Fibroblast of villous mesenchyme (primary cell): ENCODE results near the gene EPC1. TPM values are rescaled to one million over a fixed set of nuclear protein-coding genes. Genes with fewer than 3 reads are reported as not detected.

ENCODE experiments used
- DNase-seq: peaks from one replicate; pipeline ENCODE4 v3.0.0-alpha.2; 2010; ENCODE audit warnings: low read depth
- H3K4me3 ChIP-seq: 2 replicates; pipeline ENCODE4 v1.5.1; 2011; ENCODE audit warnings: low read depth, mild to moderate bottlenecking, low read length
- total RNA-seq: library from RNA; depleted of rRNA; stranded (reverse); fragments of >200 nt; gene quantifications from 2 replicates; pipeline ENCODE4 v1.2.3, GENCODE V29; 2012
- TF ChIP-seq, protein P1 (sequence below): IDR thresholded peaks from 2 replicates; pipeline ENCODE4 v1.5.1; 2012; ENCODE audit warnings: low read depth, mild to moderate bottlenecking, low read length; ENCODE audit not compliant: insufficient read depth

The EPC1 gene
- total RNA-seq, 1 donor = 19.4 TPM

DNA sequence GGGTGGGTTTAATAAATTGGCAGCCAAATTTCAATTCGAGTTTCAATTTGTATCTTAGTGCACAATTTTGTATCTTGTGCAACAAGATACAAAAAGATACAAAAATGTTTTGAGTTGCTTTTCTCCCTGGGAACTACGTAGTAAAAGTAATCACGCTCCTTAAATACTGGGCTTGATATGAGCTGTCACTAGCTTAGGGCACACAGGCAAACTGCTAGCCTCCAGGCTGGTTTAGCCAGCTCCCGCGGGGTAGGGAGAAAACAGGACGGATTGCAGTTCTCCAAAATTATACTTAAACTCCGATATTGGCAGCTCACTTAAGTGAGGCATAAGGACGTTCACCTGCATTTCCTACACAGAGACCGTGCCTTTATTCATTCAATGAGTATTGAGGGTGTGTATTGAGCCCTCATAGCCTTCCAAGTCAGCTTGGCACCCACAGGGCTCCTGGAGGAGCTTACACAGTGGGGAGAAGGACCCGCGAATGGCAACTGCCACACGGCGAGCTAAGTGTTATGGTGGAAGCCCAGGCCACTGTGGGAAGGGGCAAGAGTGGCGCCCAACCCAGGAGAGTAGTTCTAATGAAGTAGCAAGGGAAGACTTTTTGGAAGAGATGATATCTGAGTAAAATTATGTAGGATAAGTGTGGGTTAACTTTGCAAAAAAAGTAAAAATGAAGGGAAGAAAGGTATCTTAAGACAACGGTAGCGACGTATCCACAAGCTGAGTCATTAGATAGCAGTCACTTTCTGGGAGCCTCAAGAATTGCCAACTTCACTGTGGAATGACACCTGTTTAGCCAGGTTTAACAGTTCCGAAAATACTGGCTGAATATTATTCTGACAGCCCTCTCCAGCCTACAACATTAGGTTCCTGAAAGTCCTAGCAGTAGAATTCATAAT lies 1.6 kb upstream of the EPC1 start:
- no peak for DNase-seq
- TF ChIP-seq, protein P1, sequence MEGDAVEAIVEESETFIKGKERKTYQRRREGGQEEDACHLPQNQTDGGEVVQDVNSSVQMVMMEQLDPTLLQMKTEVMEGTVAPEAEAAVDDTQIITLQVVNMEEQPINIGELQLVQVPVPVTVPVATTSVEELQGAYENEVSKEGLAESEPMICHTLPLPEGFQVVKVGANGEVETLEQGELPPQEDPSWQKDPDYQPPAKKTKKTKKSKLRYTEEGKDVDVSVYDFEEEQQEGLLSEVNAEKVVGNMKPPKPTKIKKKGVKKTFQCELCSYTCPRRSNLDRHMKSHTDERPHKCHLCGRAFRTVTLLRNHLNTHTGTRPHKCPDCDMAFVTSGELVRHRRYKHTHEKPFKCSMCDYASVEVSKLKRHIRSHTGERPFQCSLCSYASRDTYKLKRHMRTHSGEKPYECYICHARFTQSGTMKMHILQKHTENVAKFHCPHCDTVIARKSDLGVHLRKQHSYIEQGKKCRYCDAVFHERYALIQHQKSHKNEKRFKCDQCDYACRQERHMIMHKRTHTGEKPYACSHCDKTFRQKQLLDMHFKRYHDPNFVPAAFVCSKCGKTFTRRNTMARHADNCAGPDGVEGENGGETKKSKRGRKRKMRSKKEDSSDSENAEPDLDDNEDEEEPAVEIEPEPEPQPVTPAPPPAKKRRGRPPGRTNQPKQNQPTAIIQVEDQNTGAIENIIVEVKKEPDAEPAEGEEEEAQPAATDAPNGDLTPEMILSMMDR = no peak
- no peak overlapping the region for H3K4me3 ChIP-seq

DNA sequence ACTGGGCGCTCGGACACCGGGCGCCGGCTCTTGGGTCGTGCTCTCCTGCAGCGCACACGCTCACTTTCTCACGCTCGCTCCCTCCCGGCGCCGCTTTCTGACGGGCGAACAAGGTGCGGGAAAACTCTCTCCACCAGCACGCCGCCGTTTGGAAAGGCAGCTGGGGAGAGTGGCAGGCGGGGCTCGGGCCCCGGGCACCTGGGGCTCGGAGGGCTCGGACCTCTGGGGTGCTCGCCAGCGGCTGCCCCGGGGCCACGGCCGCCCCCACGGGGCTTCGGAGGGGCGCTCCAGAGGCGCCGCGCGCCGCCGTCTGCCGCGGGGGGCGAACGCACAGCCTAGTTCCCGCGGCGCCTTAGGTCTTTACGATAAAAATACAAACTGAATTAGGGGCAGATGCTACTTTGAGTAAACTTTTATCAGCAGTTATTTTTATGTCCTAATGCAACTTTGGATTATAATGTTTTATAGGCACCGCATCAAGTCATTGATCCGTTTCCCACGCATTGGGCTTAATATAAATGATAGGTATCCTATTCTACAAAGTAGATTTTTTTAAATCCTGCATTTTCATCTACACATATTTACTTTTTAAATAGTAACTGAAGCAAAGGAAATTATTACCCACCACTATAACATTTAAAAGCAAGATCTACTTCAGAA lies 535 bp upstream of the EPC1 start:
- peak overlapping the region; percentile 93 for H3K4me3 ChIP-seq
- DNase-seq = no peak
- TF ChIP-seq, protein P1 = no peak

DNA sequence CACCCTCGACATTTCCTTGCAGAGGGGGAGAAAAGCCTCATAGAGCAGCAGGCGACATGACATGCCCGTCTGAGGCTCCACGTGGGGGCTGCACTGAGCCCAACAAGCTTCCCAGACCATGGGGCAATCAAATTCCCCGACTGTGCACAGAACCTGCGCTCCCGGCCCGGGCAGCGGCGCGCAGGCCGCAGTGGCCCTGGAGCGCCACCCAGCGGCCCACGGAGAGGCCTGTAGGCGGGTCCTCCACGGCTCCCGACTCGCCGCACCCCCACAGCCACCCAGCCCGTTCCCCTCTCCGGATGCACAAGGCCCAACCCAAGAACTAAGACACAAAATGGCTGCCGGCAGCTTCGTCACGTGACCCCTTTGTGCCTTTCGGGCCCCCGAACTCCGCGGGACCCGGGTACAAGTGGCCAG lies 816 bp downstream of the EPC1 start:
- TF ChIP-seq, protein P1 = peak; percentile 98
- DNase-seq = peak; percentile 97

DNA sequence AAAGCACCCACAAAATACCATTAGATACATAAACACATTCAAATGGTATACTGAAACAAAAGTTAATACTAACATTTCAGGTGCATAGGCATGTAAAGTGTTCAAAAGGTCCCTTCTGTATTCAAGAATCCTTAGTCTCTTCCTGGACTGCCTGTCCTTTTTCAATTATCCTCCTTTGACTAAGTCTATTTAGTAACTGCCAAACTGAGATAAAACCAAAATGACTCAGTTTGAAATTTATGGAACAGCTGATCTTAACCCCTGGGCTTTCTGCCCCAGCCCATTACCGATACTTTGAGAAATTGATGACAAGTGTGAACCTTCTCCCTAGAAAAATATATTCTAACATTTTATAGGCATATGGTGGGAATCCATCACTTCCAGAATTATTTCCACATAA lies 5.4 kb downstream of the EPC1 start:
- no peak for DNase-seq
- no peak overlapping the region for H3K4me3 ChIP-seq
- TF ChIP-seq, protein P1 = no peak

More for the DNA sequence above, 816 bp downstream of the EPC1 start:
- peak overlapping the region; percentile 93 for H3K4me3 ChIP-seq

DNA sequence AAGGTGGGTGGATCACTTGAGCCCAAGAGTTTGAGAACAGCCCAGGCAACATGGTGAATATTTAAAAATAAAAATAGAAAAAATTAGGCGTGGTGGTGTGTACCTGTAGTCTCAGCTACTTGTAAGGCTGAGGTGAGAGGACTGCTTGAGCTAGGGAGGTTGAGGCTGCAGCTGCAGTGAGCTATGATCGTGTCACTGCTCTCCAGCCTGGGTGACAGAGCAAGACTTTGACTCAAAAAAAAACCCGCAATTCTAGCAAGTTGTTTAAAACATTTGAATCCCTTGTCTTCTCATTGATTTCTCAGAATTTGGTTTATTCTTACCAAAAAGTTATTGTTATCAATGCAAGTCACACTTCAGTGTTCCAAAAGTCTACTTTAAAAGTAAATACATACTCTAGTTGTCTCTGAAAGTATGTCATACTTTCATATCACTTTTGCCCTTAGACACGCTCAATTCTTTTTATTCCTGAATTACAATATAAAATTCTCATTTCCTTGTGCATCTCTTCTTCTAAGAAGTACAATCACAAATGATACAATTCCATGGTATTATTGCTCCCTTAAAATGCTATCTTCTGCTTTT lies 6.3 kb downstream of the EPC1 start:
- TF ChIP-seq, protein P1 = no peak
- no peak for DNase-seq
- H3K4me3 ChIP-seq = no peak overlapping the region

DNA sequence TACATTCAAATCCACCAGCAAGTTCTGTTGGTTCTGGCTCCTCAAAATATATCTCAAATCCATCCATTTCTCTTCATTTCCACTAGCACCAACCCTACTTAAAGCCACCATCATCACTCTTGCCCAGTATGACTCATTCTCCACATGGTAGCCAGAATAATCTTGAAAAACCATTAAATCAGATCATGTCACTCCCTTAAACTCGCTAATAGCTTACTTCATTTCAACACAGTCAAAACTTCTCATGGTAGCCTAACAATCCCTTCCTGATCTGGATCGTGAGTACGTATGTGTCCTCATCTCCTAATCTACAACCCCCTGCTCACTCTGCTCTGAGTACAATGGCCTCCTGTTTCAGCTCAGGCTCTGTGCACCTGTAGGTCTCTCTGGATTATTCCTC lies 8.7 kb downstream of the EPC1 start:
- DNase-seq = no peak
- H3K4me3 ChIP-seq = no peak overlapping the region
- TF ChIP-seq, protein P1 = no peak
